Stimulated activated naive CD8-positive, alpha-beta T cell treated with anti-CD3 and anti-CD28 coated beads, Interleukin-15, amount 100 ng/mL, for 72 hours (primary cell): ENCODE measurements around the gene NYAP2.

Experiments
- ATAC-seq: fragments of 150-1000 bp; cut with Tn5 transposase; 2 replicates; pipeline ENCODE4 v1.10.0; 2021; ENCODE audit warnings: mild to moderate bottlenecking, moderate library complexity
- DNase-seq, 2 donors: peaks; one replicate each; pipeline ENCODE4 v3.0.0; 2021 to 2022
- H3K27ac Mint-ChIP-seq, 2 donors: one replicate each; pipeline ENCODE4 v1.8.0; 2022; ENCODE audit warnings: mild to moderate bottlenecking in 2 of 2, mixed read lengths in 2 of 2, moderate library complexity in 2 of 2
- H3K27me3 Mint-ChIP-seq: one replicate; pipeline ENCODE4 v1.8.0; 2022; ENCODE audit warnings: mixed read lengths
- H3K4me1 Mint-ChIP-seq: one replicate; pipeline ENCODE4 v1.8.0; 2022; ENCODE audit warnings: mild to moderate bottlenecking, mixed read lengths
- H3K4me3 Mint-ChIP-seq, 2 donors: one replicate each; pipeline ENCODE4 v1.8.0; 2022; ENCODE audit warnings: mild to moderate bottlenecking in 2 of 2, mixed read lengths in 2 of 2, moderate library complexity in 1 of 2
- H3K9me3 Mint-ChIP-seq, 2 donors: one replicate each; pipeline ENCODE4 v1.8.0; 2022; ENCODE audit warnings: mixed read lengths in 2 of 2

Gene NYAP2

DNA sequence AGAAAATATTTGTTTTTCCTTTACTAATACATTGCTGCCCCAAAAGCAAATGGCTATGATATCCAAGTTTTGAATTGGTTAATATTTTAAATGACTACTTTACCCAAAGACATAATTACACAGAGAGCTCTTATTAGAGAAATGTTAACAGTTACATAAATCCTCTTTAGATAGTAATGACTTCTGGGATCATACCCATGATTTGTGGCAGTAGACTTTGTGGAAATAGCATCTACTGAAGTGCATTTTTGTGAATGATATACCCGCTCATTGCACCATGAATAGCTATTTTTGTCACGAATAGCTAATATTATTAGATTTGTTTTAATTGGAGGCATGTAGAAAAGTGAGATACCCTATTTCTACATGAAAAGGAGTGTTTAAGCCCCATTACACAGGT is 15.8 kb downstream of the NYAP2 start:
- no peak overlapping the region for H3K4me3 Mint-ChIP-seq
- H3K9me3 Mint-ChIP-seq, result no peaks in the 10 kb centered on the region
- no peak for DNase-seq
- no peak overlapping the region for H3K27ac Mint-ChIP-seq
- no peaks in the 10 kb centered on the region for H3K4me1 Mint-ChIP-seq
- H3K27me3 Mint-ChIP-seq, result peaks cover 8% of the 10 kb centered on the region
- no peak for ATAC-seq

DNA sequence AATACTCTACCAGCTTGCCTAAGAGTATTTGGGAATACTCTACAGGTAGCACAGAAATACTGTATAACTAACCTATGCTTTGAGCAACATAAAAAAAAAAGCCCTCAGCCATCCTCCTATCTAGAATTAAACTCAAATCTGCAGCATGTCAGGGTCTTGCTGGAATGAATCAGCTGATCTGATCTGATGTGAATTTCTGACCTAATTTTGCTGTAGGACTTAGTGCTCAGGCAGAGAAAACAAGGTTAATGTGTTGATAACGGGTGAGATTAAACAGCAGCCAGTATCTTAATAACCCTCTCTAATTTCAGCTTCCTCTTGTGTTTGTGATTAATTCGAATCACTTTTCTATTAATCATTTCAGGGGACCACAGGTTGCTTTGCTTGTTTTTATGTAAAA is 16.3 kb downstream of the NYAP2 start:
- Mint-ChIP-seq H3K27me3 (peaks cover 8% of the 10 kb centered on the region), H3K9me3 (no peaks in the 10 kb centered on the region), H3K4me3 (no peak overlapping the region), H3K4me1 (no peaks in the 10 kb centered on the region), H3K27ac (no peak overlapping the region)
- DNase-seq (no peak), ATAC-seq (no peak)

DNA sequence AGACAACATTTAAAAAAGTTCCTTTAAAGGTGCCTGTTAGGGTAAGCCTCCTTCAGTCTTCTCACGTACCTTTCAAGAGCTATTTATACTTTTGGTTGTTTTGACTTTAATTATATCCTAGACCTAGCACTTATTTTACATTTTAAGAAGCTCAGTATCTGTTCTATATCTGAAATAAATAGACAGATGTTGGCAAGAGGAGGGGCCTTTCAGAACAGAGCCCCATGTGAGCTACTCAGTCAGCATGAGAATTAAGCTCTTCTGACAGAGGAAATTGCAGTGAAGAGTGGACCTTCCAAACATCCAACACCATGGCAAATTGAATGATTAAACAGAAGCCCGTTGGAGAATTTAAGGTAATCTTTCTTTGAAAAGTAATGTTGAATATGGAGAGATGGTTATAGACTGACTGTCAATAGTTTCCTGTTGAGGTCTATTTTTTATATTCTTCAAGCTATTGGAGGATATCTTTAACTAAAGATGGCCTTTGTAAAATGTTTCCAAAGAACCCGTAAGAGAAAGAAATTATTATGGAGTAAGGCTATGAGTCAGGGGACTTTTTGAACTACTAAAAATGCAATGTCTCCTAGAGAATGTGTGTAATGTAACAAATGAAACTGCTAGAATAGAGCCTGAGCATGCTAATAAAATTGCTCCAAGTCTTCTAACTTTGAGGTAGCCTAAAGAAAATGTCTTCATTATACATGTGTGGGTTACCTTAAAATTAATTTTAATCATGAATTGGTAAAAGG is 17.3 kb downstream of the NYAP2 start:
- Mint-ChIP-seq H3K27me3 (peaks cover 8% of the 10 kb centered on the region), H3K27ac (no peak overlapping the region), H3K4me1 (no peaks in the 10 kb centered on the region), H3K4me3 (no peak overlapping the region), H3K9me3 (no peaks in the 10 kb centered on the region)
- ATAC-seq, result no peak
- DNase-seq, result no peak

DNA sequence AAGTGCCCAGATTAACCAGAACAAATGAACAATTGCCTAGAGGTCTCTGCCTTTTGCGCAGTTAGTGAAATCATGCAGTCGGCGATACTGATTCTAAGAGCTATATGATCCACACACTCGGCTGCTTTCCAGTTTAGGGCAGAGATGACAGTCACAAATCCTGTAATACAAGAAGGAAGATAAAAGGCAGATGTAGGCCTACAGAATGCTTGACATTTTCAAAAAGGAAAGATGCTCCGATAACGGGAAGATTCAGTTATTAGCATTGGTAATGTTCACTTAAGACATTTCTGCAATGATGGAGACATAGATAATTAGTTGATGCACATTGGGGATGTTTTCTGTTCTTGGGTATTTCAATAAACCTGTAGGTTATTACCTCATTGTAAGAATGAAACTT is 19.5 kb downstream of the NYAP2 start:
- no peak overlapping the region for H3K4me3 Mint-ChIP-seq

DNA sequence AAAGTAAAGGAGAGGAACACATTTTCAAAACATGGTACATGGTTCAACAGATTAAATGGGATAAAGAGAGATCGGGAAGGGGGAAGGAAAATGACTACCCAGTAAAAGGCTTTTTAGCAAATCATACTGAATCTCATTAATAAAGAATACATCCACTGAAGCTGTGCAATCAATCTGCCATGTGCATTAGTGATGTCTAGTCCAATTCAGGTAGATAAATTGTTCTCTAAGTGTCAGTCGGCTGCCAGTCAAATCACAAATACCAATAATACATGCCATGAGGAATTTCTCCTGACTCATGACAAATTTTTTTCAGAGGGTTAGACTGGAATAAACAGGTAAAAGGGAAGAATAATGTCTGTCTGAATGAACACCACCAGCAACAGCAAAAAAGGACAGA is 22.6 kb downstream of the NYAP2 start:
- DNase-seq (no peak), ATAC-seq (no peak)
- Mint-ChIP-seq H3K4me1 (no peaks in the 10 kb centered on the region), H3K9me3 (no peaks in the 10 kb centered on the region), H3K27me3 (no peaks in the 10 kb centered on the region), H3K4me3 (no peak overlapping the region), H3K27ac (no peak overlapping the region)

More for the DNA sequence above, 19.5 kb downstream of the NYAP2 start:
- Mint-ChIP-seq H3K27ac (no peak overlapping the region), H3K4me1 (no peaks in the 10 kb centered on the region), H3K27me3 (no peaks in the 10 kb centered on the region), H3K9me3 (no peaks in the 10 kb centered on the region)
- no peak for DNase-seq
- ATAC-seq, result no peak

DNA sequence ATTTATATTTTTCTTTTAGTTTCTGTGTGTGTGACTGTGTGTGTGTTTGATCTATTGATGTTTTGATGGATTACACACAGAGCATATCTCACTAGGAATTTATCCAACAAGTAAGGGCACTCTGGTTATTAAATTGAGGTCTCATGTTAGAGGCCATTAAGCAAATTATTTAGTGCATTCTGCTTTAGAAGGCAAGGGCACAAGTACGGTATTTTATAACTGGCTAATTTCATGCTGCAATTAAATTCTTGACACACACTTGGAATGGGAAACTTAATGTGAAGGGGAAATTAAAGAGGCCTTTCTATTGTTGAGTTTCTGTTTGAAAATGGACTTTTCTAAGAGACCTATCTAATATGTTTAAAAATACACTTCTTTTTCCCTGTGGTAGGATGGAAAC is 25.8 kb downstream of the NYAP2 start:
- ATAC-seq (no peak), DNase-seq (no peak)
- Mint-ChIP-seq H3K27ac (no peak overlapping the region), H3K4me3 (no peak overlapping the region), H3K9me3 (no peaks in the 10 kb centered on the region), H3K27me3 (peaks cover 11% of the 10 kb centered on the region), H3K4me1 (no peaks in the 10 kb centered on the region)

DNA sequence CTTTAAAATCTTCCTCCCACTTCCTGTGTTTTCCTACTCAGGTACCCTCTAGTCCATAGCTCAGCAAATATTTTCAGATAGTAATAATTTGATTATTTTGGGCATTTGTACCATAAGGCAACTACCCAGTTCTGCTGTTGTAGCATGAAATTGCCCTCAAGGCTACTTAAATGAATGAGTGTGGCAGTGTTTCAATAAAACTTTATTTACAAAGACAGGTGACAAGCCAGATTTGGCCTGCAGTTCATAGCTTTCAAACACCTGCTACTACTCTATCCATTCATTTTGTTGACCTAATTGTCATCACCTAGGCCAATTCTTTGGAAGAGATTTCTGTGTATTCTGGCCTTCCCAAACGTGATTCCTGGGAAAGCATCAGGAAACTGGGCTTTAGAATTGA is 28.9 kb downstream of the NYAP2 start:
- H3K9me3 Mint-ChIP-seq, result no peaks in the 10 kb centered on the region
- no peaks in the 10 kb centered on the region for H3K4me1 Mint-ChIP-seq
- no peak overlapping the region for H3K27ac Mint-ChIP-seq
- DNase-seq (no peak), ATAC-seq (no peak)
- no peak overlapping the region for H3K4me3 Mint-ChIP-seq
- peaks cover 11% of the 10 kb centered on the region for H3K27me3 Mint-ChIP-seq

DNA sequence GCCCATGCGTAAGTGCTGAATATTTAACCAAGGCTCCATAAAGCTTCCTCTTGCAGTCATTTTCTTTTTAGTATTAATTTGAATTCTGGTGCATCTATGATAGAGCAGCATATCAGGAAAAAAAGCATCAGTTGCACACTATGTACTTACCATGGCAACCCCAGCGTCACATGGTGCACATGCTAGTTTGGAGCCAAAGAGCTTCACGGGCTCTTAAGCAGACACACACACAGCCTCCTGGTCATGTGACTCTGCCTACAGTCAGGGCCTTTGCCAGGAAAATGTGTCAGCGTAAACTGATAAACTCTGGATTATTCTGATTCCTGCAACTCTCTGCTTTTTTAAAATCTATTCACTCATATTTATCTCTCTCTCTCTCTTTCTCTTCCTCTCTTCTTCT is 30.2 kb downstream of the NYAP2 start:
- Mint-ChIP-seq H3K4me3 (no peak overlapping the region), H3K27ac (no peak overlapping the region)
- ATAC-seq, result no peak

DNA sequence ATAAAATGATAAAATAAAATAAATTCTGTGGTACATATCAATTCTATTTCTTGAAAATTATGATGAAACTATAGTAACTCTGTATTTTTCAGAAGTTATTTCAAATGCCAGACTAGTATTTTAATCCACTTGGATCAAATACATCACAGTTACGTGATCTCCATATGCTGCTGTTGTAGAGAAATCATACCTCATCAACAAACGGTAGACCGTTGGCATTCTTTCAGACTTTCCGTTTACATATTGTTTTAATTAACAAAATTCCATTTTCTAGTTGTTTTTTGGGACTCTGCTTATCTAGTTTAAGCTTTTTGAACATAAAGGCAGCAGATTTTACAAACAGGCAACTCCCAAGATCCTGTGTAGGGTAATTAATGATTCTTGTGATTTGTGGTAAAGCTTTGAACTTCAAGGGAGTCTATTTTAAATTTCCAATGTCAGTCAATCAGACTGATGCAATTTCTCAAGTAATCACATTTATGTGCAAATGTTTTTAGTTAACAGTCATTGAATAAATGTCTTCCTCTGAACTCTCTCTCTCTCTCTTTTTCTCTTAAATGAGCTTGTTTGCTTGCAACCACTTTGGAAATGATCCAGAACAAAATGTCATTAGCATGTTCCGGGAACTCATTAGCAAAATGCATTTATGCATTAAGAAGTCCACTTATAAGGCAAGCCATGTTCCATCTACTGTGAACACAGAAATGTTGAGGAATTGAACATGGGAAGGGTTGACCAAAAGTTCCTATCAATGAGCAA is 31.8 kb downstream of the NYAP2 start:
- no peak for DNase-seq
- no peak overlapping the region for H3K27ac Mint-ChIP-seq

More for the DNA sequence above, 30.2 kb downstream of the NYAP2 start:
- H3K4me1 Mint-ChIP-seq, result no peaks in the 10 kb centered on the region
- H3K9me3 Mint-ChIP-seq, result no peaks in the 10 kb centered on the region
- no peak for DNase-seq
- H3K27me3 Mint-ChIP-seq, result peaks cover 11% of the 10 kb centered on the region

DNA sequence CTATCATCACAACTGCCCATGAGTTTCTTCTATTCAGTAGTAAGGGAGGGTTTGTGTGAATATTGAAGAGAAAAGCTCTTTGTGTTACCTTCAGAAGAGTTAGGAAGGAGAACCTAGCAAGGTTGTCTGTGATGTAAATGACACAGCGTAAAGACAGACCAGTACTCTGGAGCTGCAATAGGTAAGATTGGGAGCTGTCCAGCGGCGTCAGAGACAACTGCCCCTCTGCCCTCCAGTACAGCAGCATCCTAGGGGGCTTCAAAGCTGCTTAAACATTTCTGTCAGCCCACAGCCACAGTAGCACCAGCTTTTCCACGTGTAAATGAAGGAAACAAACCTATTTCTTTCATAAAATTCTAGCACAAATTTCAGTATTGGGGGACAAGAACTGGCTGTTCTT is 34.5 kb downstream of the NYAP2 start:
- ATAC-seq (no peak), DNase-seq (no peak)
- no peaks in the 10 kb centered on the region for H3K4me1 Mint-ChIP-seq
- H3K9me3 Mint-ChIP-seq, result no peaks in the 10 kb centered on the region
- H3K4me3 Mint-ChIP-seq, result no peak overlapping the region
- H3K27ac Mint-ChIP-seq, result no peak overlapping the region
- peaks cover 4% of the 10 kb centered on the region for H3K27me3 Mint-ChIP-seq

More for the DNA sequence above, 31.8 kb downstream of the NYAP2 start:
- no peak overlapping the region for H3K4me3 Mint-ChIP-seq
- H3K4me1 Mint-ChIP-seq, result no peaks in the 10 kb centered on the region
- no peaks in the 10 kb centered on the region for H3K9me3 Mint-ChIP-seq
- ATAC-seq, result no peak
- peaks cover 11% of the 10 kb centered on the region for H3K27me3 Mint-ChIP-seq

DNA sequence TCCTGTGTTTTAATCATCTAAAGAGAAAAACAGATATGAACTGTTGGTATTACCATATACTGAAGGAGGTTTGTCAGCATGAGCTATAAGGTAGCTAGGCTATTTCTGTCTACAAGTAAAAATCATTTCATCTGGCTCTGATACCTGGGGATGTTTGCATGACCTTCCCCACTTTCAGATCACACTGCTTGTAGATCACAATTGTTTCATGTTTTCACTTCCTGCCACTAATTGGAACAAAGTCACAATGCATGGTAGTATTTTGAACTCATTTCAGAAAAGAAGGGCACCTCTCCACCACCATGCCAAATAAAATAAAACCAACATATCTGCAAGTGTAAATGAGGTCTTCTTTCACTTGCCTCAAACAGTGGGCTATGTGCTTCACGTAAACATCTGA is 37.8 kb downstream of the NYAP2 start:
- no peak overlapping the region for H3K27ac Mint-ChIP-seq
- H3K4me3 Mint-ChIP-seq, result no peak overlapping the region
- DNase-seq, result no peak
- H3K27me3 Mint-ChIP-seq, result peaks cover 26% of the 10 kb centered on the region
- no peaks in the 10 kb centered on the region for H3K4me1 Mint-ChIP-seq
- no peak for ATAC-seq
- no peaks in the 10 kb centered on the region for H3K9me3 Mint-ChIP-seq

DNA sequence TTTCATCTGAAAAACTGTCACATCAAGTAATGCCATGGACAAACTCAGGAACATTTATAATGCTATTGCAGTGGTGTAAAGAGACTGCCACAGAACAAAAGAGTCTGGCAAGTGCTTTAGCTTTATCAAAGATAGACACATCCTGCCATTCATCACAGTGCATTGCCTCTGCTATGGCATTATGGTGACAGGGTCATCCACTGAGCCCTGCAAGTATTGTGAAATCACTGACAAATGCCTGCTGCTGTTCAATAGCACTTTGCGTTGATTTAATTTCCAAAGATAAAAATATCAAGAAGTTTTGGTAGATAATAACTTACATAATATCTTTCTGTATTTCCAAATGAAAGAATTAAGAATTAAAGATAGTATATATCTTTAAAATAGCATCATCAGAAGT is 38.7 kb downstream of the NYAP2 start:
- DNase-seq, result no peak
- Mint-ChIP-seq H3K27me3 (peaks cover 26% of the 10 kb centered on the region), H3K4me3 (no peak overlapping the region), H3K4me1 (no peaks in the 10 kb centered on the region), H3K27ac (no peak overlapping the region), H3K9me3 (no peaks in the 10 kb centered on the region)
- no peak for ATAC-seq

DNA sequence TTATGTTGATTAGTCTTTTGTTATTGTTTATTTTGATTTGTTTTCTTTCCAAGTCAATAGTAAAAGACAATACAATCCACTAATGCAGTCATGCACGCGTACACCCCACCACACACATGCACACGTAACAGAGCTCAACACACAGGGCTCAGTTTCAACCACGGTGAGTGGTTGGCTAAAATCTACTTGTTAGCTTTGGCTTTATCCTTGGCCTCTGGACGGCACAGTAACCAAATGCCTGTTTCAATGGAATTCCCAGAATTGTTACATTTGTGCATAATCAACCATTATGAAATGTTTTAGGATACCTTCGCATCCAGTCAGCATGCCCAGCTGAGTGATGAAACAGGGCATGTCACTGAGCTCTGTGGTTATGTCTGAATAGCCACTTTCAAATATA is 53.2 kb downstream of the NYAP2 start:
- no peaks in the 10 kb centered on the region for H3K9me3 Mint-ChIP-seq
- H3K27ac Mint-ChIP-seq, result no peak overlapping the region
- no peak for DNase-seq
- no peak for ATAC-seq
- H3K4me1 Mint-ChIP-seq, result no peaks in the 10 kb centered on the region
- H3K27me3 Mint-ChIP-seq, result no peaks in the 10 kb centered on the region
- no peak overlapping the region for H3K4me3 Mint-ChIP-seq

DNA sequence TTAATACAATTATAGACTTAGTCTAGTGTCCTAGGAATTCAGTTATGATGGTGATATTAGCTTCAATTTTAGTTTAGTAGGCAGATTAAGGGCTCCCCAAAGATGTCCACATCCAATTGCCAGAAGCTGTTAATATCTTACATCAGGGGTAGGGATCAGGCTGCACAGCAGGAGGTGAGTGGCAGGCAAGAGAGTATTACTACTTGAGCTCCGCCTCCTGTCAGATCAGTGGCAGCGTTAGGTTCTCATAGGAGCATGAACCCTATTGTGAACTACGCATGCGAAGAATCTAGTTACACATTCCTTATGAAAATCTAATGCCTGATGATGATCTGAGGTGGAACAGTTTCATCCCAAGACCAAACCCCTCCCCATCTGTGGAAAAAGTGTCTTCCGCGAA is 54.9 kb downstream of the NYAP2 start:
- no peak for DNase-seq
- H3K4me3 Mint-ChIP-seq, result no peak overlapping the region
- no peaks in the 10 kb centered on the region for H3K9me3 Mint-ChIP-seq
- no peak overlapping the region for H3K27ac Mint-ChIP-seq
- no peaks in the 10 kb centered on the region for H3K4me1 Mint-ChIP-seq
- no peaks in the 10 kb centered on the region for H3K27me3 Mint-ChIP-seq
- ATAC-seq, result no peak

DNA sequence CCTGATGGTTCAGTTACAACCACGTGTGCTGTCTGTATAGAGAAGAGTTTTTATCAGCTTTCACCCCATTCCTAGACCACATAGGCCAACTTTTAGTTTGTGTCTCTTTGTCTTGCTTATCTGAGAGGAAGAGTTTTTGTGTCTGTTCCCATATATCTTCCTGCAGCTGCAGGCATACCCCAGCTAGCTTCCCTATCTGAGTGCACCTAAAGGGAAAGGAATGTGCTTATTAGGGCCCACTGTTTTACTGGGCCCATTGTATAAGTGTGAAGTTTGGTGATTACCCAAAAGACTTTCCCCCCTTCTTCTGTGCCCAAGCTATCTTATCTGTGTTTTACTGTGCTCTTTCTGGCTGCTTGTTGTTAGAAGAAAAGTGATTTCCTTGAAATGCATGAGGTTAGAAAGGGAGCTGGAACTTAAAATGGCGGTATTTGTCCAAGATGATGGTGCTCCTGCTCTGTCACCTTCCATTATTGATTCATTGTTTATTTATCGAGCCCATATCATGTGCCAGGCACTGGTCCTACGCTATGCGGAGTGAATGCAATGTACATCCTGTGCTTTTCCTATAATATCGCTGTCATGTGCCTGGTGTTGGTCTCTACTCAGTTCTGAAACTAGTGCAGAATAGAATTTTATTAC is 57.2 kb downstream of the NYAP2 start:
- H3K4me3 Mint-ChIP-seq, result no peak overlapping the region
- H3K27me3 Mint-ChIP-seq, result no peaks in the 10 kb centered on the region
- H3K9me3 Mint-ChIP-seq, result no peaks in the 10 kb centered on the region
- DNase-seq (no peak), ATAC-seq (no peak)
- H3K4me1 Mint-ChIP-seq, result no peaks in the 10 kb centered on the region
- H3K27ac Mint-ChIP-seq, result no peak overlapping the region

DNA sequence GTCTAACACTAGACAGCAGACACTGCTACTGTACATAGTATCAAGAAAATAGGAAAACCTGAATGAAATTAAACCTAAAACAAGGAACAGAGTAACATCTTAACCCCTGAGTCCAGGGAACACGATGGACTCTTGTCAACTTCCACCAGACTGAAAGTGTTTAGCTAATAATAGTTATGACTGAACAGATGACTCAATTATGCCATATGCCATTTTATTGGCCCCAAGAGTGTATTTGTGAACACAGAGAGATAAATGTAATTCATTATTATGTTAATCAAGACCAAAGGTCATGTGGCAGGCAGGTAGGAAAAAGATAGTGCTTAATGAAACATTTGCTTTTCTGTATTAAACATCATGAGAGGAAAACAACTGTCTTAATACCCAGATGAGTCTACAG is 58.0 kb downstream of the NYAP2 start:
- H3K4me1 Mint-ChIP-seq, result no peaks in the 10 kb centered on the region
- H3K4me3 Mint-ChIP-seq, result no peak overlapping the region
- no peaks in the 10 kb centered on the region for H3K27me3 Mint-ChIP-seq
- no peaks in the 10 kb centered on the region for H3K9me3 Mint-ChIP-seq
- DNase-seq (no peak), ATAC-seq (no peak)
- no peak overlapping the region for H3K27ac Mint-ChIP-seq
